Measurements from ENCODE around the gene SLC28A1. TPM values are rescaled to one million over a fixed set of nuclear protein-coding genes. Genes with fewer than 3 reads are reported as not detected.

The SLC28A1 gene, protein sequence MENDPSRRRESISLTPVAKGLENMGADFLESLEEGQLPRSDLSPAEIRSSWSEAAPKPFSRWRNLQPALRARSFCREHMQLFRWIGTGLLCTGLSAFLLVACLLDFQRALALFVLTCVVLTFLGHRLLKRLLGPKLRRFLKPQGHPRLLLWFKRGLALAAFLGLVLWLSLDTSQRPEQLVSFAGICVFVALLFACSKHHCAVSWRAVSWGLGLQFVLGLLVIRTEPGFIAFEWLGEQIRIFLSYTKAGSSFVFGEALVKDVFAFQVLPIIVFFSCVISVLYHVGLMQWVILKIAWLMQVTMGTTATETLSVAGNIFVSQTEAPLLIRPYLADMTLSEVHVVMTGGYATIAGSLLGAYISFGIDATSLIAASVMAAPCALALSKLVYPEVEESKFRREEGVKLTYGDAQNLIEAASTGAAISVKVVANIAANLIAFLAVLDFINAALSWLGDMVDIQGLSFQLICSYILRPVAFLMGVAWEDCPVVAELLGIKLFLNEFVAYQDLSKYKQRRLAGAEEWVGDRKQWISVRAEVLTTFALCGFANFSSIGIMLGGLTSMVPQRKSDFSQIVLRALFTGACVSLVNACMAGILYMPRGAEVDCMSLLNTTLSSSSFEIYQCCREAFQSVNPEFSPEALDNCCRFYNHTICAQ
- total RNA-seq: not detected in 2 replicates
- long read RNA-seq: 0 reads

DNA sequence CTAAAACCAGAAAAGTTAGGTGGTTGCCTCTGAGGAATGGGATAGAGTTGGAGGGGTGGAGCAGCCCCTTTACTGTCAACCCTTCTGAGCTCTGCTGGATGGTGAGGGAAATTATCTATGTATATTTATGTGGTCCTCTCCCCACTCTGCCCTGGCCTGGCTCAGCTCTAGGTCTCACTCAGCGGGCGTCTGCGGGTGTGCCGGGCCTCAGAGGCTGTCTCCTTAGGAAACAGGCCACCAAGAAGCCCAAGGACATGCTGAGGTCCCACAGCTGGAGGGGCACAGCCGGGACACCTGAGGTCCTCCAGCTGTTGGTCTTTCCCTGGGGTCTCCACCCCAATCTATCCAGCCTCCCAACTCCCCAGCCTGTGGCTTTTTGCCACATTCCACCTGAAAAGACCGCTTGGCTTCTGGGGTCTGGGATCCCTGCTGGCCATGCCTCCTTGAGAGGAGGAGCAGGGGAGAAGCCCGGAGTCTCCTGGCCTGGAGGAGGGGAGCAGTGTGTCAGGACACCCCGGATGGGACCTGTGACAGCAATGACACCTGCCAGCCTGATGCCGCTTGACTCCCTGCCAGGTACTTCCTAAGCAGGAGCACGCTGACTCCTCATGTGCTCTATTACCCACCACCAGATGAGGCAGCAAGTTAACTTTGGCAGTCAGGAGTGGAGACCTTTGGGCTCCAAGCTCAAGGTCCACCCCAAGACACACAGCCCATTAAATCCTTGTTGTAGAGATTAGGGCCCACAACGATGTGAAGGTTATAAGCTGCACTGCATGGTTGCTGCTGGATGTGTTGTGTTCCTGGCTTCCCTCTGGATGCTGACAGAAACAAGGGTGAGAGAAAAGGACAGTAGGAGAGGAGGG is at the start of gene SLC28A1:
Gene SLC28A1 (plus strand): TSS at position 747 of the 866 bp plus-strand sequence. CDS start 3,099 bp downstream, outside the sequence.
- Mint-ChIP-seq H3K9me3 (no peaks in the 10 kb centered on the region), H3K27me3 (ENCODE audit: low read depth) (peaks cover 6% of the 10 kb centered on the region), H3K4me3 (no peak within 1 kb of the TSS), H3K36me3 (ENCODE audit: low read depth) (no peaks in the 10 kb centered on the region), H3K4me1 (peaks cover 5% of the 10 kb centered on the region), H3K27ac (ENCODE audit: unreplicated experiment) (no peak within 1 kb of the TSS)
- TF ChIP-seq CTCF (conservative IDR thresholded peaks at IDR 0.05): no peak
- no peak for DNase-seq (ENCODE audit: low read depth, low spot score)

GRCh38 chr15:84834969-84835368 is 49.5 kb upstream of the SLC28A1 start:
- H3K4me3 Mint-ChIP-seq: no peak overlapping the region
- H3K4me1 Mint-ChIP-seq: no peaks in the 10 kb centered on the region
- DNase-seq (ENCODE audit: low read depth, low spot score): no peak
- TF ChIP-seq CTCF (conservative IDR thresholded peaks at IDR 0.05): no peak
- H3K9me3 Mint-ChIP-seq: no peaks in the 10 kb centered on the region
- H3K27ac Mint-ChIP-seq (ENCODE audit: unreplicated experiment): no peak overlapping the region
- no peaks in the 10 kb centered on the region for H3K27me3 Mint-ChIP-seq (ENCODE audit: low read depth)
- H3K36me3 Mint-ChIP-seq (ENCODE audit: low read depth): no peaks in the 10 kb centered on the region

DNA sequence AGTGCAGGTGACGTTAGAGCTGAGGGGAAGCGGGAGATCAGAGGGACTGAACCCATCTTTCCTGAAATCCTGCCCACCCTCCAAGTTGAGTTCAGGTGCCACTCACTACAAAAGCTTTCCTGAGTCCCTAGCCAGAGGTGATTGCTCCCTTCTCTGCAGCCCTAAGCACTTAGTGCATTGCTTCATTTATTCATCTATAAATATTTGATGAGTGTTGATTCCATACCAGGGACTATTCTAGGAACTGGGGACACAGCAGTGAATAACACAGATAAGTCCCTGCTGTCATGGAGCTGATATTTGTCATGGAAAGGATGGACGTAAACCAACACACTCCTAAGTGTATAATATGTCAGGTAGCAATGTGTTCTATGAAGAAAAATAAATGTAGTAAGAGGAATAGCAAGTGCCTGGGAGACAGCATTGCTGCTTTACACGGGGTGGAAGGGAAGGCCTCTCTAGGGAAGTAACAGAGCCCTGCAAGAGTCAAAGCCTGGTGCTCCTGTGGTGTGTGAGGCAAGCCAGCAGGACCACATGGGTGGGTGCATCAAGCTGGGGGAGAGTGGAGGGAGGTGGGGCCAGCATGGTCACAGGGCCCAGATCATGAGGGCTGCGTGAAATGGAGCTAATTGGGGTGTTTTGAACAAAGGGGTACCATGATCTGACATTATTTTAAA is 48.7 kb upstream of the SLC28A1 start:
- Mint-ChIP-seq H3K27me3 (ENCODE audit: low read depth) (no peaks in the 10 kb centered on the region), H3K4me1 (no peaks in the 10 kb centered on the region), H3K36me3 (ENCODE audit: low read depth) (no peaks in the 10 kb centered on the region), H3K9me3 (no peaks in the 10 kb centered on the region), H3K4me3 (no peak overlapping the region), H3K27ac (ENCODE audit: unreplicated experiment) (no peak overlapping the region)
- no peak for DNase-seq (ENCODE audit: low read depth, low spot score)
- no peak for TF ChIP-seq CTCF (conservative IDR thresholded peaks at IDR 0.05)

DNA sequence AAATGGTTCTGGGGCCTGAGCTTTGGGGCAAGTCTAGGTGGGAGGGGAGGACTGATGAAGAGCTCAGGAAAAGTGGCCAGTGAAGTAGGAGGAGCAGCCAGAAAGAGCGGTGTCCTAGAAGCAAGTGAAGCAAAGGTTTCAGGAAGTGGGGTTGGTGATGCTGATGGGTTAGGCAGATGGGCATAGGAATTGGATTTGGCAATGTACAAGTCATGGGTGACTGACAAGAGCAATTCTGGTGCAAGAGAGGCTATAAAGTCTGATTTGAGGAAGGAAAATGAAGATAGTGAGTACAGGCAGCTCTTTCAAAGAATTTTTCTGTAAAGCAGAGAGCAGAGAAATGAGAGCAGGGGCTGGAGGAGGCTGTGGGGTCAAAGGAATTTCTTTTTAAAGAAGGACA is 47.6 kb upstream of the SLC28A1 start:
- Mint-ChIP-seq H3K27me3 (ENCODE audit: low read depth) (no peaks in the 10 kb centered on the region), H3K27ac (ENCODE audit: unreplicated experiment) (no peak overlapping the region), H3K4me1 (no peaks in the 10 kb centered on the region), H3K36me3 (ENCODE audit: low read depth) (no peaks in the 10 kb centered on the region), H3K9me3 (no peaks in the 10 kb centered on the region), H3K4me3 (no peak overlapping the region)
- TF ChIP-seq CTCF (conservative IDR thresholded peaks at IDR 0.05): no peak
- no peak for DNase-seq (ENCODE audit: low read depth, low spot score)

DNA sequence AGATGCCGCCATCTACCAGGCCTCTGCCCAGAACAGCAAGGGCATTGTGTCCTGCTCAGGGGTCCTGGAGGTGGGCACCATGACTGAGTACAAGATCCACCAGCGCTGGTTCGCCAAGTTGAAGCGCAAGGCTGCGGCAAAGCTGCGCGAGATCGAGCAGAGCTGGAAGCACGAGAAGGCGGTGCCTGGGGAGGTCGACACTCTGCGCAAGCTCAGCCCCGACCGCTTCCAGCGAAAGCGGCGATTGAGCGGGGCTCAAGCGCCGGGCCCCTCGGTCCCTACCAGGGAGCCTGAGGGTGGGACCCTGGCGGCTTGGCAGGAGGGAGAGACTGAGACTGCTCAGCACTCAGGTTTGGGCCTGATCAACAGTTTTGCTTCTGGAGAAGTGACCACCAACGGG is 44.7 kb upstream of the SLC28A1 start:
- no peak for TF ChIP-seq CTCF (conservative IDR thresholded peaks at IDR 0.05)
- Mint-ChIP-seq H3K36me3 (ENCODE audit: low read depth) (no peaks in the 10 kb centered on the region), H3K9me3 (no peaks in the 10 kb centered on the region), H3K27ac (ENCODE audit: unreplicated experiment) (no peak overlapping the region), H3K4me3 (no peak overlapping the region), H3K4me1 (no peaks in the 10 kb centered on the region), H3K27me3 (ENCODE audit: low read depth) (no peaks in the 10 kb centered on the region)
- no peak for DNase-seq (ENCODE audit: low read depth, low spot score)

All from neural crest cell (in vitro differentiated cells).